Liver (tissue), 9 donors: ENCODE results near the gene IL10RB. TPM values are rescaled to one million over a fixed set of nuclear protein-coding genes. Genes with fewer than 3 reads are reported as not detected.

Experiments
- DNase-seq: peaks from one replicate; pipeline ENCODE4 v3.0.0-alpha.2; 2017; ENCODE audit warnings: low spot score
- H3K27ac ChIP-seq, 2 donors: one replicate each; pipeline ENCODE4 v1.7.0; 2013; ENCODE audit warnings: inconsistent platforms in 2 of 2, low read length in 2 of 2, control low read depth in 1 of 2, low read depth in 1 of 2, mild to moderate bottlenecking in 1 of 2
- H3K27me3 ChIP-seq, 4 donors: one replicate each; pipeline versions ENCODE4 v1.6.1 to v1.7.0; 2013; ENCODE audit warnings: low read length in 3 of 4, inconsistent platforms in 1 of 4, mild to moderate bottlenecking in 1 of 4, moderate library complexity in 1 of 4; ENCODE audit not compliant: control insufficient read depth in 4 of 4, insufficient read depth in 4 of 4
- H3K36me3 ChIP-seq, 4 donors: one replicate each; pipeline versions ENCODE4 v1.6.1 to v1.7.0; 2013; ENCODE audit warnings: low read length in 3 of 4, mild to moderate bottlenecking in 3 of 4, low read depth in 1 of 4, moderate library complexity in 1 of 4; ENCODE audit not compliant: control insufficient read depth in 4 of 4, insufficient read depth in 3 of 4
- H3K4me1 ChIP-seq, 4 donors: one replicate each; pipeline versions ENCODE4 v1.6.1 to v1.7.0; 2013; ENCODE audit warnings: low read length in 3 of 4, mild to moderate bottlenecking in 3 of 4, moderate library complexity in 1 of 4; ENCODE audit not compliant: control insufficient read depth in 4 of 4, insufficient read depth in 4 of 4
- H3K4me3 ChIP-seq, 3 donors: one replicate each; pipeline versions ENCODE4 v1.6.1 to v1.7.0; 2013; ENCODE audit warnings: low read length in 3 of 3, control low read depth in 1 of 3, low read depth in 1 of 3, mild to moderate bottlenecking in 1 of 3
- H3K9ac ChIP-seq, 2 donors: one replicate each; pipeline ENCODE4 v1.7.0; 2013; ENCODE audit warnings: low read length in 2 of 2, mild to moderate bottlenecking in 2 of 2, moderate library complexity in 2 of 2, control low read depth in 1 of 2, low read depth in 1 of 2
- H3K9me3 ChIP-seq, 4 donors: one replicate each; pipeline versions ENCODE4 v1.6.1 to v1.7.0; 2013; ENCODE audit warnings: low read length in 3 of 4; ENCODE audit not compliant: control insufficient read depth in 4 of 4
- ATF3 ChIP-seq: IDR thresholded peaks from 2 replicates; pipeline ENCODE4 v1.6.1; 2016; ENCODE audit warnings: antibody characterized with exemption
- CTCF ChIP-seq: fragments of 150-350 bp; IDR thresholded peaks from 2 replicates; pipeline ENCODE4 v1.5.1; 2017; ENCODE audit warnings: improper control_type of control experiment, low read depth, low read length; ENCODE audit not compliant: missing input control
- EGR1 ChIP-seq, 2 donors: IDR thresholded peaks; 2 replicates each; pipeline ENCODE4 v1.6.1; 2016 to 2018; ENCODE audit warnings: antibody characterized with exemption in 2 of 2, low read depth in 2 of 2
- FOXA1 ChIP-seq: IDR thresholded peaks from 2 replicates; pipeline ENCODE4 v1.6.1; 2016; ENCODE audit warnings: antibody characterized with exemption
- GABPA ChIP-seq, 2 donors: IDR thresholded peaks in 1 of 2; conservative IDR thresholded peaks in 1 of 2; 2 replicates each; pipeline ENCODE4 v1.6.1; 2016; ENCODE audit warnings: antibody characterized with exemption in 2 of 2, mild to moderate bottlenecking in 1 of 2, moderate library complexity in 1 of 2
- HNF4A ChIP-seq, 2 donors: conservative IDR thresholded peaks; 2 replicates each; pipeline ENCODE4 v1.6.1; 2016; ENCODE audit warnings: antibody characterized with exemption in 2 of 2, mild to moderate bottlenecking in 2 of 2
- HNF4G ChIP-seq: IDR thresholded peaks from 2 replicates; pipeline ENCODE4 v1.6.1; 2016; ENCODE audit warnings: antibody characterized with exemption
- JUND ChIP-seq, 2 donors: IDR thresholded peaks; 2 replicates each; pipeline ENCODE4 v1.6.1; 2016; ENCODE audit warnings: antibody characterized with exemption in 2 of 2
- MAX ChIP-seq: IDR thresholded peaks from 2 replicates; pipeline ENCODE4 v1.6.1; 2016; ENCODE audit warnings: antibody characterized with exemption
- NR2F2 ChIP-seq: IDR thresholded peaks from 2 replicates; pipeline ENCODE4 v1.6.1; 2016; ENCODE audit warnings: antibody characterized with exemption
- RAD21 ChIP-seq, 2 donors: IDR thresholded peaks; 2 replicates each; pipeline ENCODE4 v1.6.1; 2016; ENCODE audit warnings: antibody characterized with exemption in 2 of 2, mild to moderate bottlenecking in 2 of 2
- REST ChIP-seq: IDR thresholded peaks from 2 replicates; pipeline ENCODE4 v1.6.1; 2016; ENCODE audit warnings: antibody characterized with exemption, mild to moderate bottlenecking
- TAF1 ChIP-seq: conservative IDR thresholded peaks from 2 replicates; pipeline ENCODE4 v1.6.1; 2016; ENCODE audit warnings: antibody characterized with exemption, mild to moderate bottlenecking
- YY1 ChIP-seq: IDR thresholded peaks from 2 replicates; pipeline ENCODE4 v1.6.1; 2016; ENCODE audit warnings: antibody characterized with exemption, mild to moderate bottlenecking
- ZBTB33 ChIP-seq: IDR thresholded peaks from 2 replicates; pipeline ENCODE4 v1.6.1; 2016; ENCODE audit warnings: antibody characterized with exemption
- WGBS: extraction: QIAGEN DNeasy Blood & Tissue Kit; methylation state at CpG from one replicate; pipeline ENCODE4 v1.1.7; 2013; 5-methylcytosine and 5-hydroxymethylcytosine counted together
- polyA plus RNA-seq, 2 donors: library from polyadenylated mRNA; stranded (reverse) in 1 of 2; unstranded in 1 of 2; fragments of 200-250 nt in 1 of 2; fragments of >200 nt in 1 of 2; fragmentation: Nextera tagmentation in 1 of 2; extraction: Ambion mirVana in 1 of 2; gene quantifications; one replicate each; pipeline versions ENCODE4 v1.2.1 to v1.2.3, GENCODE V29; 2013 to 2015
- total RNA-seq, 2 donors: library from RNA; depleted of rRNA; stranded (reverse); fragments of >200 nt; gene quantifications; one replicate each; pipeline ENCODE4 v1.2.3, GENCODE V29; 2014
- donor health status: healthy.
- donor health status: healthy.
- donor health status: healthy.
- donor health status: healthy.
- donor health status: healthy.

IL10RB gene
- total and polyA plus RNA-seq, 4 donors, result 16.1 to 22.1 (median 18.8) TPM

GRCh38 chr21:33266789-33267135, 595 bp downstream of the IL10RB start:
- peak overlapping the region; percentile 59 to 80 (median 75) for H3K4me3 ChIP-seq
- no peaks in the 10 kb centered on the region for H3K9me3 ChIP-seq
- peak overlapping the region; percentile 82 for H3K9ac ChIP-seq
- no peaks in the 10 kb centered on the region for H3K27me3 ChIP-seq
- H3K27ac ChIP-seq, result peak overlapping the region; percentile 86 to 91
- peaks cover 0 to 11% (median 6%) of the 10 kb centered on the region in 4 donors for H3K36me3 ChIP-seq
- no peak for TF ChIP-seq HNF4G
- no peak for TF ChIP-seq RAD21 (IDR thresholded peaks at IDR 0.05)
- TF ChIP-seq CTCF, result no peak
- no peak for TF ChIP-seq ATF3
- TF ChIP-seq ZBTB33, result no peak
- TF ChIP-seq NR2F2, result no peak
- peaks cover 2 to 40% (median 20%) of the 10 kb centered on the region in 4 donors for H3K4me1 ChIP-seq
- DNase-seq, result no peak
- WGBS, result 5% methylated on average over 8 of the region's 8 CpGs

GRCh38 chr21:33267250-33267649, 1.1 kb downstream of the IL10RB start:
- TF ChIP-seq HNF4A (conservative IDR thresholded peaks at IDR 0.05) (no peak), TAF1 (no peak), CTCF (no peak), NR2F2 (no peak), ZBTB33 (no peak), GABPA (IDR thresholded peaks at IDR 0.05 in 1 of 2, conservative IDR thresholded peaks at IDR 0.05 in 1 of 2) (no peak), FOXA1 (no peak), HNF4G (no peak), YY1 (no peak), MAX (no peak), JUND (IDR thresholded peaks at IDR 0.05) (no peak), EGR1 (IDR thresholded peaks at IDR 0.05; ENCODE audit: low read depth in 2 of 2) (no peak), ATF3 (no peak), REST (no peak)
- H3K4me3 ChIP-seq, result peak overlapping the region; percentile 59 to 80 (median 75)
- peak overlapping the region; percentile 82 for H3K9ac ChIP-seq
- no peaks in the 10 kb centered on the region for H3K27me3 ChIP-seq
- 77% methylated on average over 7 of the region's 7 CpGs for WGBS
- H3K4me1 ChIP-seq, result peaks cover 2 to 40% (median 20%) of the 10 kb centered on the region in 4 donors
- H3K27ac ChIP-seq, result peak overlapping the region; percentile 86 to 91
- peaks cover 0 to 11% (median 6%) of the 10 kb centered on the region in 4 donors for H3K36me3 ChIP-seq
- no peak for DNase-seq
- no peaks in the 10 kb centered on the region for H3K9me3 ChIP-seq
